ENCODE measurements around the gene TMEM132C. TPM values are rescaled to one million over a fixed set of nuclear protein-coding genes. Genes with fewer than 3 reads are reported as not detected.

The TMEM132C gene
- polyA plus RNA-seq, result 0.27 TPM in 1 of 2 replicates, not detected in the other

GRCh38 chr12:128267131-128267622, at the start of gene TMEM132C:
TMEM132C (plus strand) TSS chr12:128267170; CDS start chr12:128267403, 233 bp downstream.

